ENCODE results near the gene NOX4. TPM values are rescaled to one million over a fixed set of nuclear protein-coding genes. Genes with fewer than 3 reads are reported as not detected.
"Not testable (repeated sequence)": the region's sequence is repeated elsewhere in the genome, so short reads cannot be mapped to it uniquely, and the experiment has no call there.

The NOX4 gene
- total RNA-seq, 2 experiments from 2014 or later = not detected

DNA sequence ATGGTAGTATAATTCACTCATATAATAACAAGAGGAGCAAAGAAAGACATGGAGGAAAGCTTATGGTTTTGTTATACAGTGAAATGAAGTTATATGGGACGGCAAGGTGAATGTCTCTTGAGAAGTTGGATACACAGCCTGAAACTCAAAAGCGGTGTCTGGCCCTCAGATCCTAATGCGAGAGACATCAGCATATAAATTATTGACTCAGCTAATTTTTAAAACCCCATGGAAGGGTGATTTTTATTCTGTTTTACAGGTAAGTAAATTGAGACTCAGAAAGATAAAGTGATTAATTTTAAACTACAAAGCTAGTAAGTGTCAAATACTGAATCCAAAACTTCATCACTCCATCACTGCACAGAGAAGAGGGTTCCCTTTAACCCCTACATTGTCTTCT is 203.2 kb downstream of the NOX4 start:
- ATAC-seq; CTCF ChIA-PET; H3K9me3 Mint-ChIP-seq (ENCODE audit: low read depth); H3K36me3 Mint-ChIP-seq (ENCODE audit: low read depth); POLR2A ChIA-PET; H3K27ac Mint-ChIP-seq; intact Hi-C loops (cut with DNase I, micrococcal nuclease); H3K27me3 Mint-ChIP-seq; DNase-seq; H3K4me3 Mint-ChIP-seq: not testable (repeated sequence)
- H3K4me1 Mint-ChIP-seq = peaks cover 12% of the 10 kb centered on the region

DNA sequence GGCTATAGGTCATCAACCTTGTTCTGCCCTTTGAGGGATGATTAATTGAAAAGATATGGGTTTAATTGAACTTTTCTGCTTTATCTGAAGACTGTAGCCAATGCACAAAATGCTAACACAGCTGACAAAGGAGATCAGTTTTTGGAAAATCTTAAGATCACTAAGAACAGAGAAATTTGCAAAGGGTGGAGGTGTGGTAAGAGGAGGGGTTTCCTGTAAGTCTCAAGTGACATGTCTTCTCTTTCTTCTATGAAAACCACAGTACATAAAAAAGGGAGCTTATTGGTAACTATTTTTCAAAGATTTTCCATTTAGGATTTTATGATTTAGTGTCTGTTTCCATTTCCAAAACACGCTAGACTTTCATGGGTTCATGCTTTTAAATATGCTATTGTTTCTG is 204.6 kb downstream of the NOX4 start:
- H3K4me1 Mint-ChIP-seq = peaks cover 12% of the 10 kb centered on the region
- H3K9me3 Mint-ChIP-seq (ENCODE audit: low read depth); POLR2A ChIA-PET; DNase-seq; intact Hi-C loops (cut with DNase I, micrococcal nuclease); H3K4me3 Mint-ChIP-seq; CTCF ChIA-PET; H3K36me3 Mint-ChIP-seq (ENCODE audit: low read depth); ATAC-seq; H3K27me3 Mint-ChIP-seq: not testable (repeated sequence)
- peak overlapping the region; percentile 43 for H3K27ac Mint-ChIP-seq

DNA sequence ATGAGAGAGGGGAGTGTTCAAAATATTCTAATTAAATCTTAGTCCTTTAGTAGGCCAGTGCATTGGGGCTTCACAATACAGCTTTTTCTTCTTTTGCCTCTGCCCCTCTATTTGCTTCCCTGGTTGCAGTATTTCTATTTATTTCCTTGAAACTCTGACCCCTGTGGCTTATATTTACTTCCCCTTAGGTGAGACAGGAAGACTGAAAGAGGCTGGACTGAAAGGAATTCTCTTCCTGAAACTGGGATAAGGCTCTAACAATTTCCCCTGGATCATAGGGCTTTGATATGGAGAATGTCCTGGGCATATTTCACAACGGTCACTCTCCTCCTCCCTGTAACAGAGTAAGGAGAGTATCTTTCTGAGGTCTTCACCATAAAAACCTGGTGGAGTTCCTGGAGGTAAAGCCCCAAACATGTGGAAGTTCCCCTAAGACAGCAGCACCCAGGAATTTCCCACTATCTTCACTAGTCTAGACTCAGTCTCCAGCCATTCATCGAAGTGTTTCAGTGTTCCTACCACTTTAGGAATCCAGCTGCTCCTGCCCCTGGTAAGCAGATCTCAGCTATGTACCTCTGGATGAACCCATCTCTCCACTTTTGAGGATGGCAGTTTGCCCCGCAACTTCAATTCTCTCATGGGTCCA is 210.0 kb downstream of the NOX4 start:
- H3K4me1 Mint-ChIP-seq; H3K27me3 Mint-ChIP-seq; CTCF ChIA-PET; H3K4me3 Mint-ChIP-seq; ATAC-seq; DNase-seq; H3K9me3 Mint-ChIP-seq (ENCODE audit: low read depth); intact Hi-C loops (cut with DNase I, micrococcal nuclease); H3K36me3 Mint-ChIP-seq (ENCODE audit: low read depth); POLR2A ChIA-PET; H3K27ac Mint-ChIP-seq: not testable (repeated sequence)

DNA sequence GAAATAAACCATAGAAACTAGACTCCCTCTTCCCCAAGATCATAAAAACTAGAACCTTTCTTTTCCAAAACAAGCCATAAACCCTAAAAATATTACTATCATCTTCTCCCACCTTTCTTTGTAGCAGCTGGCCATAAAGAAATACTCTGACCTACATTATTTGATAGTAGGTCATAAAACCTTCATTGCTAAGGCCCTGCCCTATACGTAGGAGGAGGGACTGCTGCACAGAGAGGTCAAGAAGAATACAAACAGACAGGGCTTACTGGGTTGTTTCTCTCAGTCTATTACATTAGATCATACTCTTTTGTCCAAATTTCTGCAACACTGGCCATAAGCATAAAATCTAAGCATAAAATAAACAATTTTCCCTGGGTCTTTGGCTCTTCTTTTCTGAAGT is 212.0 kb downstream of the NOX4 start:
- ChIA-PET CTCF (no interaction called here), POLR2A (no interaction called here)
- Mint-ChIP-seq H3K27ac (no peak overlapping the region), H3K4me3 (no peak overlapping the region), H3K9me3 (ENCODE audit: low read depth) (no peaks in the 10 kb centered on the region), H3K4me1 (no peaks in the 10 kb centered on the region), H3K27me3 (peaks cover 2% of the 10 kb centered on the region), H3K36me3 (ENCODE audit: low read depth) (no peaks in the 10 kb centered on the region)
- no peak for DNase-seq
- no peak for ATAC-seq
- intact Hi-C loops (cut with DNase I, micrococcal nuclease) = no loop called here

DNA sequence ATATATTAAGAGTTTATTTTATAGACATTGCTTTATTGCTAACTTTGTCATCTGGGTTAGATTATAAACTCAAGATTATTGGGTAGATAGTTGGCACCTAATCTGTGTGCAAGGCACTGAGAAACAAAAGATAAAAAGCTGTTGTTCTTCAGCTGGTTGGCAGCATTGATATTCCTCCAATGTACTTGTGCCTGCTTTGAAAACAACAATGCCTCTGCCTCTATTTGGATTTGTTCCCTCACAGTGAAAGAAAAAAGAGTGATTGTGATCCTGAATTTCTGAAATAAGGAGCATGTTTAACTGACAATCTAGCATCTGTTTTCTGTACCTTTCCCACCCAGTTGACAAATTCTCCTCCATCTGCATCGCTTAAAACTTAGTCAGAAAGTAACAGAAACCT is 215.2 kb downstream of the NOX4 start:
- ATAC-seq (no peak), DNase-seq (no peak)
- ChIA-PET POLR2A (no interaction called here), CTCF (no interaction called here)
- no peak overlapping the region for H3K27ac Mint-ChIP-seq
- no peak overlapping the region for H3K4me3 Mint-ChIP-seq
- no peaks in the 10 kb centered on the region for H3K36me3 Mint-ChIP-seq (ENCODE audit: low read depth)
- no peaks in the 10 kb centered on the region for H3K9me3 Mint-ChIP-seq (ENCODE audit: low read depth)
- H3K4me1 Mint-ChIP-seq = peaks cover 8% of the 10 kb centered on the region
- no peaks in the 10 kb centered on the region for H3K27me3 Mint-ChIP-seq
- intact Hi-C loops (cut with DNase I, micrococcal nuclease) = no loop called here

Other genes starting within 250 kb of the NOX4 start
- gene TRIM77, start 218.9 kb upstream of the NOX4 start, total RNA-seq = not detected